Neural cell (in vitro differentiated cells): ENCODE data around the gene ARHGEF4. TPM values are rescaled to one million over a fixed set of nuclear protein-coding genes. Genes with fewer than 3 reads are reported as not detected.

ENCODE experiments used
- H2AFZ ChIP-seq: fragments of 200-600, 300-800 bp; sonication (generic), shearing (Covaris generic); 2 replicates; pipeline ENCODE4 v1.6.0; 2014; ENCODE audit warnings: low read depth, mild to moderate bottlenecking, antibody characterized with exemption, low read length, moderate library complexity
- H3F3A ChIP-seq: fragments of 200-600 bp; shearing (Covaris generic); 2 replicates; pipeline ENCODE4 v1.6.1; 2016; ENCODE audit warnings: mild to moderate bottlenecking, moderate library complexity, mixed read lengths, antibody characterized with exemption, low read length; ENCODE audit not compliant: insufficient read depth, poor library complexity, severe bottlenecking
- H3K27ac ChIP-seq: fragments of 200-600, 300-800 bp; sonication (generic), shearing (Covaris generic); 2 replicates; pipeline ENCODE4 v1.5.1; 2014; ENCODE audit warnings: mild to moderate bottlenecking, low read length, moderate library complexity
- H3K27me3 ChIP-seq: fragments of 300-800, 200-600 bp; sonication (generic), shearing (Covaris generic); 2 replicates; pipeline ENCODE4 v1.6.0; 2014; ENCODE audit warnings: mild to moderate bottlenecking, low read depth, low read length, moderate library complexity; ENCODE audit not compliant: insufficient read depth
- H3K36me3 ChIP-seq: fragments of 300-800, 200-600 bp; sonication (generic), shearing (Covaris generic); 2 replicates; pipeline ENCODE4 v1.5.1; 2014; ENCODE audit warnings: mild to moderate bottlenecking, antibody characterized with exemption, low read length, moderate library complexity; ENCODE audit not compliant: insufficient read depth
- H3K4me2 ChIP-seq: fragments of 300-800, 200-600 bp; sonication (generic), shearing (Covaris generic); 2 replicates; pipeline ENCODE4 v1.6.0; 2014; ENCODE audit warnings: mild to moderate bottlenecking, low read length
- H3K4me3 ChIP-seq: fragments of 300-800, 200-600 bp; sonication (generic), shearing (Covaris generic); 2 replicates; pipeline ENCODE4 v1.5.1; 2014; ENCODE audit warnings: mild to moderate bottlenecking, low read length, moderate library complexity
- H3K79me2 ChIP-seq: fragments of 200-600 bp; shearing (Covaris generic); replicated peaks from 2 replicates; pipeline ENCODE4 v1.6.0; 2014; ENCODE audit warnings: mild to moderate bottlenecking, low read length, moderate library complexity; ENCODE audit not compliant: insufficient read depth
- H3K9ac ChIP-seq: fragments of 300-800, 200-600 bp; sonication (generic), shearing (Covaris generic); 2 replicates; pipeline ENCODE4 v1.6.1; 2016; ENCODE audit warnings: mild to moderate bottlenecking, low read length, mixed read lengths
- H3K9me2 ChIP-seq: fragments of 200-600 bp; shearing (Covaris generic); 2 replicates; pipeline ENCODE4 v1.6.1; 2016; ENCODE audit warnings: mild to moderate bottlenecking, low read length, mixed read lengths; ENCODE audit not compliant: insufficient read depth
- H3K9me3 ChIP-seq: fragments of 200-600, 300-800 bp; sonication (generic), shearing (Covaris generic); 2 replicates; pipeline ENCODE4 v1.6.1; 2016; ENCODE audit warnings: mild to moderate bottlenecking, mixed run types, low read length, moderate library complexity, mixed read lengths
- H4K20me1 ChIP-seq: fragments of 200-600 bp; shearing (Covaris generic); 2 replicates; pipeline ENCODE4 v1.6.1; 2016; ENCODE audit warnings: mild to moderate bottlenecking, mixed run types; ENCODE audit not compliant: insufficient read depth
- CTCF ChIP-seq: fragments of 450-650 bp; IDR thresholded peaks from 2 replicates; pipeline ENCODE4 v1.5.1; 2014; ENCODE audit warnings: antibody characterized with exemption, mild to moderate bottlenecking, moderate library complexity; ENCODE audit not compliant: poor library complexity, severe bottlenecking
- EP300 ChIP-seq: fragments of 450-650 bp; conservative IDR thresholded peaks from 2 replicates; pipeline ENCODE4 v1.6.1; 2014; ENCODE audit warnings: antibody characterized with exemption, mild to moderate bottlenecking, moderate library complexity; ENCODE audit not compliant: poor library complexity, severe bottlenecking
- EZH2 ChIP-seq: fragments of 200-600, 300-800 bp; shearing (Covaris generic), sonication (generic); IDR thresholded peaks from 2 replicates; pipeline ENCODE4 v1.6.1; 2014; ENCODE audit warnings: antibody characterized with exemption, low read length, borderline replicate concordance, mild to moderate bottlenecking; ENCODE audit not compliant: insufficient read depth, poor library complexity, severe bottlenecking
- MXI1 ChIP-seq: fragments of 450-650 bp; conservative IDR thresholded peaks from 2 replicates; pipeline ENCODE4 v1.6.1; 2014; ENCODE audit warnings: antibody characterized with exemption, mild to moderate bottlenecking; ENCODE audit not compliant: poor library complexity, severe bottlenecking
- POLR2AphosphoS5 ChIP-seq: IDR thresholded peaks from 2 replicates; pipeline ENCODE4 v1.6.1; 2012
- RAD21 ChIP-seq: fragments of 450-650 bp; conservative IDR thresholded peaks from 2 replicates; pipeline ENCODE4 v1.6.1; 2014; ENCODE audit warnings: antibody characterized with exemption, mild to moderate bottlenecking, moderate library complexity
- REST ChIP-seq: IDR thresholded peaks from 2 replicates; pipeline ENCODE4 v1.6.1; 2012; ENCODE audit warnings: borderline replicate concordance
- SMC3 ChIP-seq: fragments of 450-650 bp; conservative IDR thresholded peaks from 2 replicates; pipeline ENCODE4 v1.6.1; 2014; ENCODE audit warnings: antibody characterized with exemption, mild to moderate bottlenecking, moderate library complexity; ENCODE audit not compliant: poor library complexity
- TAF1 ChIP-seq: IDR thresholded peaks from 2 replicates; pipeline ENCODE4 v1.6.1; 2012; ENCODE audit warnings: low read depth
- polyA plus RNA-seq: library from polyadenylated mRNA; depleted of rRNA; stranded (reverse); fragments of >200 nt; gene quantifications from 2 replicates; pipeline ENCODE4 v1.2.3, GENCODE V29; 2014

Gene ARHGEF4
- polyA plus RNA-seq, 1 donor from 2014 or later = 45.9 TPM

- Histone ChIP-seq H3K27me3 (no peaks in the 10 kb centered on the region), H3K4me2 (no peak overlapping the region), H3K9me3 (no peaks in the 10 kb centered on the region), H3K27ac (no peak overlapping the region), H3K9ac (no peak overlapping the region), H3K36me3 (no peaks in the 10 kb centered on the region), H3F3A (no peaks in the 10 kb centered on the region), H3K9me2 (no peaks in the 10 kb centered on the region), H2AFZ (no peak overlapping the region), H3K4me3 (no peak overlapping the region), H4K20me1 (no peaks in the 10 kb centered on the region), H3K79me2 (no peaks in the 10 kb centered on the region)
- no peak for TF ChIP-seq POLR2AphosphoS5
- no peak for TF ChIP-seq TAF1
- no peak for TF ChIP-seq EZH2
- TF ChIP-seq MXI1 = no peak
Observed at GRCh38 chr2:130814931-130815680, 21.6 kb upstream of the ARHGEF4 start.

- no peaks in the 10 kb centered on the region for H4K20me1 ChIP-seq
- H3K9ac ChIP-seq = no peak overlapping the region
- no peaks in the 10 kb centered on the region for H3K9me3 ChIP-seq
- TF ChIP-seq REST = no peak
- no peak for TF ChIP-seq MXI1
- TF ChIP-seq CTCF = no peak
- TF ChIP-seq SMC3 = no peak
- no peak for TF ChIP-seq POLR2AphosphoS5
- no peak for TF ChIP-seq EZH2
- TF ChIP-seq TAF1 = no peak
- no peak for TF ChIP-seq RAD21
- no peak for TF ChIP-seq EP300
- no peaks in the 10 kb centered on the region for H3K36me3 ChIP-seq
- H3K27me3 ChIP-seq = no peaks in the 10 kb centered on the region
- H2AFZ ChIP-seq = no peak overlapping the region
- no peak overlapping the region for H3K4me3 ChIP-seq
- no peaks in the 10 kb centered on the region for H3K79me2 ChIP-seq
- H3F3A ChIP-seq = no peaks in the 10 kb centered on the region
- H3K9me2 ChIP-seq = no peaks in the 10 kb centered on the region
- no peak overlapping the region for H3K4me2 ChIP-seq
- no peak overlapping the region for H3K27ac ChIP-seq
Observed at GRCh38 chr2:130818809-130819208, 17.9 kb upstream of the ARHGEF4 start.

GRCh38 chr2:130819226-130819607 is 17.5 kb upstream of the ARHGEF4 start:
- Histone ChIP-seq H3K27ac (no peak overlapping the region), H3K9ac (no peak overlapping the region), H3K36me3 (no peaks in the 10 kb centered on the region), H3K4me2 (no peak overlapping the region), H3K9me3 (no peaks in the 10 kb centered on the region), H3K9me2 (no peaks in the 10 kb centered on the region), H2AFZ (no peak overlapping the region), H3K27me3 (no peaks in the 10 kb centered on the region), H3K4me3 (no peak overlapping the region), H3F3A (no peaks in the 10 kb centered on the region), H3K79me2 (no peaks in the 10 kb centered on the region), H4K20me1 (no peaks in the 10 kb centered on the region)
- TF ChIP-seq MXI1 (no peak), CTCF (no peak), EP300 (no peak), SMC3 (no peak), REST (no peak), EZH2 (no peak), RAD21 (no peak), TAF1 (no peak), POLR2AphosphoS5 (no peak)
